GM21360 (cell line): Measurements from ENCODE around the gene SAMD7.

Experiments used
- ATAC-seq: cut with Tn5 transposase; IDR thresholded peaks from one replicate; pipeline ENCODE4 v1.9.1; 2021; ENCODE audit warnings: mild to moderate bottlenecking, moderate library complexity; ENCODE audit not compliant: unreplicated experiment

SAMD7 gene

DNA sequence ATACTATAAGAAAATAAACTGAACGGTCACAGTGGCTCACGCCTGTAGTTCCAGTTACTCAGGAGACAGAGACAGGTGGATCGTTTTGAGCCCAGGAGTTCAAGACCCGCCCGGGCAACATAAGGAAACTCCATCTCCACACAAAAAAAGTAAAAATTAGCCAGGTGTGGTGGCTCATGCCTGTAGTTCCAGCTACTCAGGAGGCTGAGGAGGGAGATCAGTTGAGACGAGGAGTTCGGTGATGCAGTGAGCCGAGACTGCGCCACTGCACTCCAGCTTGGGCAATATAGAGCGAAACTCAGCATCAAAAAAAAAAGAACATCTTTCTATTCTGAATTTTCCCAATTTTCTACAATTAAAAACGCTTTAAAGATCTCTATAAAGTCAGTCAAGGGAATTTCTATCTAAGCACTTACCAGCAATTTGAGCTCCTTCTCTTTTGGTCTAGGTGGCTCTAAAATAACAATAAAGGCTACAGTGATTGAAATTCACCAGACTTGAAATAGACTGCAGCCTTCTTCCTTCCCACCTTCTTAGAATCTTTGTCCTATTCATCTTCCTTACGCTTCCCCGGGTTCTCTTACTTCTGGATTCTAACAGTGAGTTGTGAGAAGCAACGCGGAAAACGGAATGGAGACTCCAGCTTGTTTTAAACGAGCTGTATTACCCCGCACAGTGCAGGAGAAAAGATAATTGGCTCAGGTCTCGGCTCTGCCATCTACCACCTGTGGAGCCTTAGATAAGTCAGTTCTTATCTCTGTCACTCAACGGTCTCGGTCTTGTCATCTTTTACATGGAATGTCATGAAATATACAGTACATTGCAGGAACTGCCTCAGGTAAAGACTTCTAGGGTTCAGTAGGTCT, 54.4 kb downstream of the SAMD7 start:
- peak; percentile 22 for ATAC-seq

DNA sequence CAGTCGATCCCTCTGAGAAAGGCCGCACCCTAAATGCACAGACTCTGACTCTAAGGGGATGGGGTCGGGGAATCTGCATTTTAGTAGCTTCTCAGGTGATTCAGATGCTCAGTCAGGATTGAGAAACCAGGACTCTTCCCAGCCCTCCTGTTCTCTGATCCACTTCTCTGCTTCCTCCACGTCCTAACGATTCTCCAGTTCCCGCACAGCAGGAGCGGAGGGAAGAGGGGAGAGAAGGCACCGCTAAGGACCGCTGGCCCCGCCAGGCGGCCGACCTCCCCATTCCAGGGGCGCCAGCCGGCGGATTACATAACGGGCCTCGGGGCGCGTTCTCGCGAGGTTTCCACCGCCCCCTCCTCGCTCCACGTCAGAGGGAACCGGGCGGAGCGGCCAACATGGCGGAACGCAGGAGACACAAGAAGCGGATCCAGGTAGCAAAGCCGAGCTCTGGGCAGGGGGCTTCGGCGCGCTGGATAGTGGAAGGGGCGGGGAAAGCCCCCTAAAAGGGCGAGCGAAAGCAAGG, 55.1 kb downstream of the SAMD7 start, which contains the start of gene SEC62:
Gene SEC62, plus strand, starts transcription at position 380 of the 523 bp plus-strand sequence. Its CDS starts 16 bp downstream, at position 396.
- ATAC-seq, result peak; percentile 88

DNA sequence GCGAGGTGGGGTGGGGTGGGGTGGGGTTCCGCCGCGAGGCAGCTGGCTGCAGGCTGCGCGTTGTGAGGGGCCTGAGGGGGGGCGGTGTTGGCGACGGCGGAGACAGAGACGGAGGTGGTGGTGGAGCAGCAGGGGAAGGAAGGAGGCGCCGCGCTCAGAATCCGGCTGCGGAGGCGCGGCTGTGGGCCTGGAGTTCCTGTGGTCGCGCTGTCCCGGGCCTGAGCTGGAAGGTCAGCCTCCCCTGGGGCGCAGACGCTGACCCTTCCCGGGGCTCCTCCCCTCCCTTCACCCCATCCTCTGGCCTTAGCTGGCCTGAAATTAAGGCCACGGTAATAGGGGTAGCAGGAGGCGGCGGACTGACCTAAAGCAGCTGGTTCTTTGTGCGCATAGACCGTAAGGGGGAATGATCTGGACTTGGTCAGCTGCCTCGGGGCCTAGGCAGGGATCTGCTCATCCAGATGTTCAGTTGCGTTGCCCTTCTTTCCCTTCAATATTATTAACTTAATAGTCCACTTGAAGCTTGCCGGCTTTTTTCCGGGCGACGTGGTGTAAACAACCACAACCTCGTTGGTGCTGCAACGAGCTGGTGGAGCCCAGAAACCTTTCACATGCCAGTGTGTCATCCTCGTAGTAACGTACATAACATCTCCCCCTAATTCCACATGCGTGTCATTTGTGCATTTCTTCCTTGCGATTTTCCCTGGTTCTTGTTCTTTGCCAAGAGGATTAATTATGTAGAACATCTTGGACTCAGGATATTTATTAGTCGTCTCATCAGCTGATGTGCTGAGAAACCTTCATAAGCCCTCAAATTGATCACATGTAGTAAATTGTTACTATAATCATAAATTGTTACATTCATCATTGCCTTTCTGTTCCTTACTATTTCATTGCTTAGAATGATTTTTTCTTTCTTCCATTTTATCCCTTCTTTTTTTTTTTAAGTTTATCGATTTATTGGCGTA, 55.9 kb downstream of the SAMD7 start:
- peak; percentile 22 for ATAC-seq

DNA sequence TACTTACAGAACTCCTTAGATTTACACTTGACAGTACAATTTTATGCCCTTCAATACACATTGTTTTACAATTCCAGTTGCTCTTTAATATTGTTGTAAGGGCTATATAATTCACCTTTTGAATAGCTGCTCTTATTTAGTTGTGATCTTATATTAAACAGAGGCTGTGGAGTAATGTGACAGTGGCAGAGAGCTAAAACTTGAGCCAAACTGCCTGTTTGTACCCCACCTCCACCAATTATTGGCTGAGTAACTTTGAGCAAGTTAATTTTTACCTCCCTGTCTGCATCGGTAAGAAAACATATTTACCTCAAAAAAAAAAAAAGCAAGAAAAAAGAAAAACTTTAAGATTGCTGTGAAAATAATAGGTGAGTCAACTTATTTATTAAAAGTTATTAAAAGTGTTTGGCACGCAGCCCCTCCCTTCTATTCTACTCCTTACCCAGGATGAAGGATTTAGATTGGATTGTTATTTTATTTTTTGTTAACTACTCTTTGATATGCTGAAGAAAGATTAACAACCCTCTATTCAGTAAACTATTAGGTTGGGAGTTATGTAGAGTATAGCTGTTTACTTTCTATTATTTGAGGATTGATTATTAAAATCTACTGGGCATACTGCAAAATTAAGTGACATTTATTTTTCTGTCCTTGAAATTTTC, 57.0 kb downstream of the SAMD7 start:
- no peak for ATAC-seq

DNA sequence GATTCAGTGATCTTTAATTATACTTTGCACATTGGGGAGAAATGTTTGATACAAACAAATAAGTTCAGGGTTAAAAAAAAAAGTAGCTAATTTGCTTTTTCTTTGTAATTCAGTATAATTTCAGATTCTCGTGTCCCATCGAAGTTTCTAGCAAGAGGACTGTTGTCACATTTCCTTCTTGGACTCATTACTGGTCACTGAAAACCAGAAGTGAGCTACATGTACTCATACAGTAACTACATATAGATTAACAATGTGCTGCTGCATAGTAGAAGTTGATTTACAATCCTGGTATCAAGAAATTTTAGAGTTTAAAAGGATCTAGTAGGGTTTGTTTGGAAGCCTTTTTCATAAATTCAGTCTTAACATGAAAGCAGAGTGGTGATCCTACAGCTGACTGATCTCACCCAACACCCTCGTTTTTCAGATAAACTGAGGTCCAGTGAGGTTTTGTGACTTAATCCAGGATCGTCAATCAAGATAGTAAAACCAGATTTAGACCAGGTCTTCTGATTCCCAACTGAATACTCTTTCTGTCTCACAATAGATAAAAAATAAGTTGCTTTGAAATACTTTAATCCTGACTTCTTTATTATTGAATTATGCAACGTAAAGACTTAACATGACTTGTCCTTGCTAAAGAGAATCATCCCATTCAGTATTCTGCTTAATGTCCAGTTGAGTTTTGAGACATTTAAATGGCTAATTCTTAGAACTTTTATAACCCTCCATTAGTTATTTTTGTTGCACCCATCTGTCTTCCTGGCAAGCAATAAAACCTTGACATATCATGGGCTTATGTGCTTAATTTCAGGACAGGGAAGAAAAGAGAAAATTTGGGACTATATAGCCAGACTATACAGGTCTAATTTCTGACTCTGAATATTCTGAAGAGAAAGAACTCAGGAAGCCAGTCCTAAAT, 58.1 kb downstream of the SAMD7 start:
- no peak for ATAC-seq

DNA sequence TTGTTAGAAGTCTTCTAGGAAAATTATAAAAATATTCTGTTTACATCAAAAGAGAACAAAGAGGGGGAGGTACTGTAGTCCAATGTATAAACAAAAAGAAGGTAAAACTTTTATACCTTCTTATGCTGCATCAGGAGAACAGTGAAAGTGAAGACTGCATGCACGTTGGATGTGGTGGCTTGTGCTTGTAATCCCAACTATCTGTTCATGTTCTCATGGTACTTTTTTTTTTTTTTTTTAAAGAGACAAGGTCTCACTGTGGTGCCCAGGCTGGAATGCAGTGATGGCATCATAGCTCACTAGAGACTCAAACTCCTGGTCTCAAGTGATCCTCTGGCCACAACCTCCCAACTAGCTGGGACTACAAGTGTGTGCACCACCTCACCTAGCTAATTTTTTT, 59.5 kb downstream of the SAMD7 start:
- no peak for ATAC-seq

DNA sequence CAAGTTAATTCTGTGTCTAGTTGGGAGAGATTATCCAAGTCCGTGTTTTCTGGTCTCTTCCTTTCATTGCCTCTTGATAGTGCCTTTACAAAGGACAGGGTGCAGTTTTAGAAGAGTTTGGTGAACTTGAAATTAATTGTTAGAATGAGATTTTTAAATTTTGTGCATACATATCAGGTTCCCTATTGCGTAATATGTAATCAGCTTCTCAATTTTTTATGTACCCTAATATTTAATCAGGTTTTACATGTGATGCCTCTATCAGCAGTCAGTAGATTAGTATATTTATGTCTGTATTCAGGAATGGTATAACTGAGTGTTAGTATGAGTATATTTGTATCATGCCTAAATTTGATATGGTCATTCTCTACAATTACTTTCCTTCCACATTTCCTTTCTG, 60.1 kb downstream of the SAMD7 start:
- no peak for ATAC-seq

DNA sequence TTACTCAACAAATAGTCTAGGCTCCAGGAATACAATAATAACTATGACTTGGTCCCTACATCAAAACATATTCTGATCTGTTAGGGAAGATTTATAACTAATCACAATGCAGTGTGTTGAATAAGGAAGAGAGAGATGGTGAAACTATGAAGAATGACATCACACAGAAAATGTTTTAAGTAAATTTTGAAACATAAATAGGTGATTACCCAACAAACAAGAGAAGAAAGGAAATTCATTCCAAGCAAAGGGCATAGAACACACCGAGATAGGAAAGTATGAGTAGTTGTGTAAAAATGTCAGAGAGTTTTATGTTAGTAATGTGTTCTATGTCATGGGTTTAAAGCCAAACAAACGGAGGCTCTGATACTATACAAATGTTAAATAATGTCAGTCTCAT, 68.7 kb downstream of the SAMD7 start:
- no peak for ATAC-seq

DNA sequence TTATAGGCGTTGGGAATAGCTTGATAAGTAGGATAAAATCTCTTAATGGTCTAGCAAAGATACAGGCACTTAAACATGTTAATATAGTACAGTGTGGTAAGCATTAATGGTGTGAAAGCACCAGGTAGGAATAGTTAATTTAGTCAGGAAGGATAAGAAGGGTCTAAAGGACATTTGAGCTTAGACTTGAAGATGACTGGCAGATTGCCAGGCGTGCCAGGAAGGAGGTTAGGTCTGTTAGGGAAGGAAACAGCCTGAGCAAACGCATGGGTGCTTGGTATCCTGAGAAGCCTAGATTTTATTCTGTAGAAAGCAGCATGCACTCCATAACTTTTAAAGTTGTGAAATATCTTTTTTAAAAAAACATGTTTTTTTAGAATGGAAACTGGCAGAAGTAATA, 72.9 kb downstream of the SAMD7 start:
- no peak for ATAC-seq
